HepG2 (cell line): ENCODE measurements around the gene ZNF446. TPM values are rescaled to one million over a fixed set of nuclear protein-coding genes. Genes with fewer than 3 reads are reported as not detected.

ENCODE experiments used
- FOXK2 ChIP-seq: fragments of 450-650 bp; IDR thresholded peaks from 2 replicates; pipeline ENCODE4 v1.6.1; 2016
- KDM5A ChIP-seq: fragments of 200-600 bp; sonication (generic); IDR thresholded peaks from 2 replicates; pipeline ENCODE4 v1.7.0; 2018; ENCODE audit warnings: antibody characterized with exemption, mild to moderate bottlenecking, low read length, borderline replicate concordance
- MED13 ChIP-seq: sonication (generic); formaldehyde crosslinking; IDR thresholded peaks from 2 replicates; pipeline ENCODE4 v1.5.0; 2020; ENCODE audit warnings: missing genetic modification reagents
- PAWR ChIP-seq: sonication (generic); formaldehyde crosslinking; IDR thresholded peaks from 2 replicates; pipeline ENCODE4 v1.4.0; 2020; ENCODE audit warnings: missing genetic modification reagents, mild to moderate bottlenecking, borderline replicate concordance
- RAD51 ChIP-seq: fragments of 450-650 bp; IDR thresholded peaks from 2 replicates; pipeline ENCODE4 v1.6.1; 2016; ENCODE audit warnings: borderline replicate concordance
- ZC3H4 ChIP-seq: sonication (generic); formaldehyde crosslinking; IDR thresholded peaks from 2 replicates; pipeline ENCODE4 v1.4.0; 2020; ENCODE audit warnings: missing genetic modification reagents, borderline replicate concordance
- ZNF484 ChIP-seq: sonication (generic); formaldehyde crosslinking; IDR thresholded peaks from 2 replicates; pipeline ENCODE4 v1.5.1; 2020; ENCODE audit warnings: mild to moderate bottlenecking, low read depth, missing genetic modification reagents, borderline replicate concordance
- ZNF501 ChIP-seq: sonication (generic); formaldehyde crosslinking; IDR thresholded peaks from 2 replicates; pipeline ENCODE4 v1.5.1; 2020; ENCODE audit warnings: mild to moderate bottlenecking, moderate library complexity, missing genetic modification reagents
- ZNF83 ChIP-seq: sonication (generic); formaldehyde crosslinking; IDR thresholded peaks from 2 replicates; pipeline ENCODE4 v1.4.0; 2020; ENCODE audit warnings: missing genetic modification reagents, mild to moderate bottlenecking, borderline replicate concordance
- polyA plus RNA-seq, 8 experiments: library from polyadenylated mRNA; depleted of rRNA in 3 of 8; stranded (reverse) in 7 of 8; unstranded in 1 of 8; fragments of >200 nt; fragmentation: Illumina TruSeq in 4 of 8; extraction: Trizol in 4 of 8; gene quantifications; 2 replicates each; pipeline versions ENCODE4 v1.2.1 to v1.2.3, GENCODE V29; 2011 to 2016; ENCODE audit warnings: low read depth in 4 of 8, missing spikeins in 1 of 8, mixed read lengths in 1 of 8; ENCODE audit not compliant: insufficient read depth in 1 of 8
- total RNA-seq, 5 experiments: library from RNA; depleted of rRNA; stranded (reverse); fragments of >200 nt; fragmentation: Illumina TruSeq; extraction: Trizol; gene quantifications; 2 replicates each; pipeline ENCODE4 v1.2.3, GENCODE V29; 2016; ENCODE audit warnings: low read depth in 1 of 5
- TF ChIP-seq, protein P1 (sequence below): sonication (generic); formaldehyde crosslinking; IDR thresholded peaks from 2 replicates; pipeline ENCODE4 v1.4.0; 2020; ENCODE audit warnings: missing genetic modification reagents
- TF ChIP-seq, protein P2 (sequence below): sonication (generic); formaldehyde crosslinking; IDR thresholded peaks from 2 replicates; pipeline ENCODE4 v1.8.1; 2023; ENCODE audit warnings: missing genetic modification reagents, inconsistent platforms, borderline replicate concordance
- TF ChIP-seq, protein P3 (sequence below): sonication (generic); formaldehyde crosslinking; IDR thresholded peaks from 2 replicates; pipeline ENCODE4 v1.5.0; 2020; ENCODE audit warnings: mild to moderate bottlenecking, missing genetic modification reagents, borderline replicate concordance

ZNF446 gene
- total and polyA plus RNA-seq, 2 of the 13 experiments (the other 11 are each of a cell fraction or from before 2014, with no cell fraction given), result 3.0 to 3.6 TPM

DNA sequence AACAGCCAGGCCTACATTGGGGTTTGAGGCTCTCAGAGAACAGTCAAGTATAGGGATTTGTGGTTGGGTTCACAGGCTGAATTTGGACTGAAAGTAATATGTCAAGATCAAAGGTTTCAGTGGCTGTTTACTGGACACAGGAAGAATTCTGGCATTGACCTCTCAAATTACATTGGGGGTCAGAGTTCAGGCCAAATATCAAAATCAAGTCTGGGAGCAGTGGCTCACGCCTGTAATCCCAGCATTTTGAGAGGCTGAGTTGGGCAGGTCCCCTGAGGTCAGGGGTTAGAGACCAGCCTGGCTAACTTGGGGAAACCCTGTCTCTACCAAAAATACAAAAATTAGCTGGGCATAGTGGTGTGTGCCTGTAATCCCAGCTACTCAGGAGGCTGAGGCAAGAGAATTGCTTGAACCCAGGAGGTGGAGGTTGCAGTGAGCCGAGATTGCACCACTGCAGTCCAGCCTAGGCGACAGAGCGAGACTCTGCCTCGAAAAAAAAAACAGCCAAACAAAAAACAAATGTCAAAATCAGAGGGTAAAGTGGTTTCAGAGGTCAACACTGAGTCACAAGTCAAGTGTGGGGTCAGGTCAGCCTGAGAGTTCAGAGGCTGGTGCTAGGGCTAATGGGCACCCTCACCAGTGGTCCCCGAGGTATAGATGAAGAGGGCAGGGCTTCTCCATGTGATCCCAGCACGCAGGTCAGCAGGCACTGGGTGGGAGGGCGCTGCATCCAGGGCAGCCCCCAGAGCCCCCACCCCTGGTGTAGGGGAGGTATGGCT, 34.1 kb downstream of the ZNF446 start (continued):
- TF ChIP-seq, protein P1, sequence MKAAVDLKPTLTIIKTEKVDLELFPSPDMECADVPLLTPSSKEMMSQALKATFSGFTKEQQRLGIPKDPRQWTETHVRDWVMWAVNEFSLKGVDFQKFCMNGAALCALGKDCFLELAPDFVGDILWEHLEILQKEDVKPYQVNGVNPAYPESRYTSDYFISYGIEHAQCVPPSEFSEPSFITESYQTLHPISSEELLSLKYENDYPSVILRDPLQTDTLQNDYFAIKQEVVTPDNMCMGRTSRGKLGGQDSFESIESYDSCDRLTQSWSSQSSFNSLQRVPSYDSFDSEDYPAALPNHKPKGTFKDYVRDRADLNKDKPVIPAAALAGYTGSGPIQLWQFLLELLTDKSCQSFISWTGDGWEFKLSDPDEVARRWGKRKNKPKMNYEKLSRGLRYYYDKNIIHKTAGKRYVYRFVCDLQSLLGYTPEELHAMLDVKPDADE (CRISPR knock-in tag), result no peak
- TF ChIP-seq MED13 (CRISPR knock-in tag) (no peak), KDM5A (no peak), RAD51 (no peak), ZNF83 (CRISPR knock-in tag) (no peak), ZNF501 (CRISPR knock-in tag) (peak; percentile 58), ZNF484 (CRISPR knock-in tag) (no peak), FOXK2 (peak; percentile 5; the same call in 1 of the 2 replicates), PAWR (CRISPR knock-in tag) (no peak), ZC3H4 (CRISPR knock-in tag) (no peak)
- TF ChIP-seq, protein P2, sequence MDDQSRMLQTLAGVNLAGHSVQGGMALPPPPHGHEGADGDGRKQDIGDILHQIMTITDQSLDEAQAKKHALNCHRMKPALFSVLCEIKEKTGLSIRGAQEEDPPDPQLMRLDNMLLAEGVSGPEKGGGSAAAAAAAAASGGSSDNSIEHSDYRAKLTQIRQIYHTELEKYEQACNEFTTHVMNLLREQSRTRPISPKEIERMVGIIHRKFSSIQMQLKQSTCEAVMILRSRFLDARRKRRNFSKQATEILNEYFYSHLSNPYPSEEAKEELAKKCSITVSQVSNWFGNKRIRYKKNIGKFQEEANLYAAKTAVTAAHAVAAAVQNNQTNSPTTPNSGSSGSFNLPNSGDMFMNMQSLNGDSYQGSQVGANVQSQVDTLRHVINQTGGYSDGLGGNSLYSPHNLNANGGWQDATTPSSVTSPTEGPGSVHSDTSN, result no peak
- TF ChIP-seq, protein P3, sequence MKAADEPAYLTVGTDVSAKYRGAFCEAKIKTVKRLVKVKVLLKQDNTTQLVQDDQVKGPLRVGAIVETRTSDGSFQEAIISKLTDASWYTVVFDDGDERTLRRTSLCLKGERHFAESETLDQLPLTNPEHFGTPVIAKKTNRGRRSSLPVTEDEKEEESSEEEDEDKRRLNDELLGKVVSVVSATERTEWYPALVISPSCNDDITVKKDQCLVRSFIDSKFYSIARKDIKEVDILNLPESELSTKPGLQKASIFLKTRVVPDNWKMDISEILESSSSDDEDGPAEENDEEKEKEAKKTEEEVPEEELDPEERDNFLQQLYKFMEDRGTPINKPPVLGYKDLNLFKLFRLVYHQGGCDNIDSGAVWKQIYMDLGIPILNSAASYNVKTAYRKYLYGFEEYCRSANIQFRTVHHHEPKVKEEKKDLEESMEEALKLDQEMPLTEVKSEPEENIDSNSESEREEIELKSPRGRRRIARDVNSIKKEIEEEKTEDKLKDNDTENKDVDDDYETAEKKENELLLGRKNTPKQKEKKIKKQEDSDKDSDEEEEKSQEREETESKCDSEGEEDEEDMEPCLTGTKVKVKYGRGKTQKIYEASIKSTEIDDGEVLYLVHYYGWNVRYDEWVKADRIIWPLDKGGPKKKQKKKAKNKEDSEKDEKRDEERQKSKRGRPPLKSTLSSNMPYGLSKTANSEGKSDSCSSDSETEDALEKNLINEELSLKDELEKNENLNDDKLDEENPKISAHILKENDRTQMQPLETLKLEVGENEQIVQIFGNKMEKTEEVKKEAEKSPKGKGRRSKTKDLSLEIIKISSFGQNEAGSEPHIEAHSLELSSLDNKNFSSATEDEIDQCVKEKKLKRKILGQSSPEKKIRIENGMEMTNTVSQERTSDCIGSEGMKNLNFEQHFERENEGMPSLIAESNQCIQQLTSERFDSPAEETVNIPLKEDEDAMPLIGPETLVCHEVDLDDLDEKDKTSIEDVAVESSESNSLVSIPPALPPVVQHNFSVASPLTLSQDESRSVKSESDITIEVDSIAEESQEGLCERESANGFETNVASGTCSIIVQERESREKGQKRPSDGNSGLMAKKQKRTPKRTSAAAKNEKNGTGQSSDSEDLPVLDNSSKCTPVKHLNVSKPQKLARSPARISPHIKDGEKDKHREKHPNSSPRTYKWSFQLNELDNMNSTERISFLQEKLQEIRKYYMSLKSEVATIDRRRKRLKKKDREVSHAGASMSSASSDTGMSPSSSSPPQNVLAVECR, result peak; percentile 52; the same call in 1 of the 2 replicates
